Sciatic nerve (tissue), 2 donors: ENCODE data around the gene REV3L. TPM values are rescaled to one million over a fixed set of nuclear protein-coding genes. Genes with fewer than 3 reads are reported as not detected.

Experiments used
- ATAC-seq: fragments of 200-7000 bp; cut with Tn5 transposase; one replicate; pipeline ENCODE4 v1.9.1; 2020; ENCODE audit warnings: mild to moderate bottlenecking, moderate library complexity
- DNase-seq: peaks from one replicate; pipeline ENCODE4 v3.0.0-alpha.2; 2020; ENCODE audit warnings: low spot score
- intact Hi-C: fragments of 100-400 bp; cut with DNase I; formaldehyde crosslinking; loops from one replicate; pipeline ENCODE4 v1.14.2; 2022
- total RNA-seq: library from RNA; stranded (reverse); fragmentation: NEBNext Ultra II Directional; extraction: Animal tissue kit (Norgen Biotek cat#: 25700); gene quantifications from one replicate; pipeline ENCODE4 v1.2.1, GENCODE V29; 2021
- donor health status: DM: no; HTN: no; CAD: no.
- donor health status: DM: no; HTN: no; CAD: no.

REV3L gene
- total RNA-seq, 1 donor from 2014 or later, result 47.5 TPM

- DNase-seq (no peak), ATAC-seq (no peak)
- intact Hi-C loops, result no loop called here
Measured at GRCh38 chr6:111254779-111255166, 228.2 kb downstream of the REV3L start.

DNA sequence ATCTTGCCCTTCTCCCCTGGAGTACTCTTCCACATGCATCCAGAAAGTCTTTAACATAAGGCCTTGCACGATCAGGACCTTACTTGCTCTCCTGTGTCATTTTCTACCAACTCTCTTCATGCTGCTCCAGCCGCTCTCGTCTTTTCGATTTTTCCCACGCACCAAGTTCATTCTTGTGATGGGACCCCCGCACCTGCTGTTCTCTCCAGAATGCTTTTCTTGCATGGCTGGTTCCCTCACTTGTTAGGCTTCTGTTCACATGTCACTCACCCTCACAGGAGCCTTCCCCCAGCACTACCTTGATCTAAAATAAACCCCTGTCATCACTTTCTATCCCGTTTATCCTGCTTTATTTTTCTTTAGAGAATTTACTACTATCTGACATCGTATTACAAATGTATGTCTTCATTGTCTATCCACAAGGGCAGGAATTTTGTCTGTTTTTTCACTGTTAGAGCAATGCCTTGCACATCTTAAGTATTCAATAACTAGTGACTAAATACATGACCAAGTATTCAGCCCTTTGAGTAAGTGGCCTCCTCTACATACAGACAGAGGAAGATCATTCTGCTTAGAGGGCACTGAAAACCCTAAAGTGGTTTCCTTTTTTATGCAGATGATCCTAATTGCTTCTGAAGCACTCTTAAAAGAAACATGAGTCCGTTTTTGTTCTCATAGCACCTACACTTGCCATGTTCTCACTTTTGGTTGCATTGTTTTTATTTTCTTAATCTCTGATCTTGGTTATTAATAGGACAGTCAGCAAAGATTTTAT lies 228.8 kb downstream of the REV3L start:
- DNase-seq (no peak), ATAC-seq (no peak)
- intact Hi-C loops, result no loop called here

- intact Hi-C loops, result no loop called here
- DNase-seq (no peak), ATAC-seq (no peak)
Measured at GRCh38 chr6:111252726-111253125, 230.3 kb downstream of the REV3L start.

DNA sequence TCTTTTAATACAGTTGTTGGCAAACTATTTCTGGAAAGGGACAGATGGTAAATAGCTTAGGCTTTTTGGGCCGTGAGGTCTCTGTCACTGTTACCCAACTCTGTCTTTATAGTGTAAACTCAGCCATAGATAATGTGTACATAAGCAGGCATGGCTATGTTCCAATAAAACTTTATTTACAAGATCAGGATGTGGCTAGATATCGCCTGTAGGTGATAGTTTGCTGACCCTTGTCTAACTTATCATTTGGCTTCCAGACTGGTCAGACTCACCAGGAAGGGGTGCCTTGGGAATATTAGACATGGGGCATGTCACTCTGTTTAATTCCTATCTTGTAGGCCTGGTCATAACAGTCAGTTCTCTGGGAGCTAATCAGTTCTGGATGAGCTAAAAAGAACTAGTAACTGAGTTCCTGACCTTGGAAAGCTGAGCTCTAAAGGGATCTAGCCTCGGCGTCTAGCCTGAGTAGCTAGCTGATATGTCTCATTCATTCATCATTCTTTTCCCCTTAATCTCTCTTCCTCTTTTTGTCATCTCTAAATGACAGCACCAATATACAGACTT lies 232.1 kb downstream of the REV3L start:
- ATAC-seq (no peak), DNase-seq (no peak)
- intact Hi-C loops, result no loop called here

Other genes with a start within 250 kb of the REV3L start
- gene TRAF3IP2, start 122.7 kb upstream of the REV3L start, total RNA-seq, result 11.6 TPM